ENCODE data around the gene BTBD2. TPM values are rescaled to one million over a fixed set of nuclear protein-coding genes. Genes with fewer than 3 reads are reported as not detected.

Gene BTBD2
- total RNA-seq, 5 donors from 2014 or later (not counting 1 experiment from before 2014, with no cell fraction given), result 52.2 to 79.8 (median 73.6) TPM

DNA sequence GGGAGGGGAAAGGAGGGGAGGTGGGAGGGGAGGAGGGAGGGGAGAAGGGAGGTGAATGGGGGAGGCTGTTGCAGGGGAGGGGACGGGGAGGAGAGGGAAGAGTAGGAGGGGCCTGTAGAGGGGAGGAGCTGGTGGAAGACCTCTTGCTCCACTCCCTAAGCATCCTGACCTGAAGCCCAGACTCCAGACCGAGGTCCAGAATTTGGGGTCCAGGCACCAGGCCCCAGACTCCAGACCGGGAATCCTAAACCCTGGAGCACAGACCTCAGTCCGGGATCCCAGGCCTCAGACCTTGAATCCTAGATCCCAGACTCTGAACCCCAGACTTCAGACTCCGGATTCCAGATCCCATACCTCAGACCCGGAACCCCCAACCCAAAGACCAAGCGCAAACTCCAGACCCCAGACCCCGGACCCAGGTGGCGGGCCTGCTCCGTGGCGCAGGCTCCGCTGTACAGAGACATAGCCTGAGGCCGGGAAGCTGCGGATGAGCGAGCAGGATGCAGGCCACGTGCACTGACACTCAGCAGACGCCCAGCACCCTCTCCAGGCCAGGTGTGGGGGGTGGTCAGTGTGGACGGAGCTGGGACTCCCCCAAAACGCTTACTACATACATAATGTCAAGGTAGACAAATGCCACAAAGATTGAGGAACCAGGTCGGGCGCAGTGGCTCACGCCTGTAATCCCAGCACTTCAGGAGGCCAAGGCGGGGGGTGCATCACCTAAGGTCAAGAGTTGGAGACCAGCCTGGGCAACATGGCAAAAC, 710 bp upstream of the BTBD2 start:
- peak; percentile 34 to 63 (median 48) for ATAC-seq (replicated peaks in 1 of 4)
- Histone ChIP-seq H3K4me3 (ENCODE audit: control insufficient read depth in 1 of 2, extremely low read depth in 1 of 2, low read length in 1 of 2) (peak overlapping the region; percentile 35 to 44), H3K27ac (ENCODE audit: low read length) (peak overlapping the region; percentile 52), H3K4me1 (ENCODE audit: control insufficient read depth in 1 of 2, extremely low read depth in 1 of 2, insufficient read depth in 2 of 2, low read length in 2 of 2) (peaks cover 0 to 33% of the 10 kb centered on the region in 2 experiments), H3K27me3 (replicated peaks in 1 of 2; ENCODE audit: control insufficient read depth in 2 of 2, extremely low read depth in 1 of 2, insufficient read depth in 2 of 2, low read length in 1 of 2) (no peaks in the 10 kb centered on the region), H3K36me3 (ENCODE audit: control insufficient read depth in 2 of 2, extremely low read depth in 1 of 2, insufficient read depth in 1 of 2, low read length in 1 of 2) (no peaks in the 10 kb centered on the region), H3K9me3 (no peaks in the 10 kb centered on the region)
- Mint-ChIP-seq H3K36me3 (peaks cover 3% of the 10 kb centered on the region), H3K27ac (peak overlapping the region in 1 of 2 donors; percentile 61), H3K9me3 (no peaks in the 10 kb centered on the region), H3K4me3 (peak overlapping the region; percentile 45 to 61 (median 50)), H3K27me3 (no peaks in the 10 kb centered on the region), H3K4me1 (peaks cover 15 to 22% (median 19%) of the 10 kb centered on the region in 3 donors)
- ChIA-PET CTCF (interaction anchor here in 1 of 2 donors (0.7 to 0.9 kb wide), 2 partner anchors 10 to 89 kb away, joined by 3 to 4 read pairs; no protein-coding TSS in a partner anchor), POLR2A (no interaction called here)
- DNase-seq, result peak in 28 of 35 experiments; percentile 30 to 67 (median 46)
- 88% methylated on average over 15 of the region's 23 CpGs for WGBS (ENCODE audit: insufficient coverage)

DNA sequence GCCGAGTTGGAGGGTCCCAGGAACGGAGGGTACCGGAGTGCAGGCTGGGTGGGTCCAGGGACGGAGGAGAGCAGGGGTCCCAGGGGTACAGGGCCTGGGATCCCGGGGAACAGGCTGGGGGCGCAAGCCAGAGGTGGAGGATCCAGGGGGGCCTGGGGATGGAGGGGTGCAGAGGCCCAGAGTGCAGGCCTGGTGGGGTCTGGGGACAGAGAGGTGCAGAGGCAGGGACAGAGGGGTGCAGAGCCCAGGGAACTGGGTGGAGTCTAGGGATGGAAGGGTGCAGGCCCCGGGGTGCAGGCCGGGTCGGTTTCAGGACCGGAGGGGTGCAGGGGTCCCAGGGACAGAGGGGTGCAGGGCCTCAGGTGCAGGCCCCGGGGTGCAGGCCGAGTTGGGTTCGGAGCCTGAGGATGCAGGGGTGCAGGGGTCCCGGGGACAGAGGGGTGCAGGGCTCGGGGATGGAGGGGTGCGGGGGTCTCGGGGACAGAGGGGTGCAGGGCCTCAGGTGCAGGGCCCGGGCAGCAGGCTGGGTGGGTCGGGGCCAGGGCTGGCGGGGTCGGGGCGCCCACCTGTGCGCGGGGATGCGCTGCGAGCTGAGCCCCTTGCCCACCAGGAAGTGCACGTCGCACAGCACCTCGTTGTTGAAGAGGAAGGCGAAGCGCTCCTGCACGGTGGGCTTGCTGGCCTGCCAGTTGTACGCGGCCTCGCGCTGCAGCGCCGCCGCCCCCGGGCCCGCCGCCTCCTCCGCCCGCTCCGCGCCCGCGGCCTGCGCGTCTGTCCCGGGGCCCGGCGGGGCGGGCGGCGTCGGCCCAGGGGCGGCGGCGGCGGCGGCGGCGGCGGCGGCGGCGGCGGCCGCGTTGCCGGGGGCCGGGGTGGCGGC, 545 bp downstream of the BTBD2 start:
- 8% methylated on average over 66 of the region's 74 CpGs for WGBS (ENCODE audit: insufficient coverage)
- Mint-ChIP-seq H3K4me1 (peaks cover 13 to 27% (median 23%) of the 10 kb centered on the region in 3 donors), H3K27ac (peak overlapping the region in 1 of 2 donors; percentile 34), H3K27me3 (no peaks in the 10 kb centered on the region), H3K9me3 (no peaks in the 10 kb centered on the region), H3K36me3 (peaks cover 8% of the 10 kb centered on the region), H3K4me3 (peak overlapping the region; percentile 49 to 72 (median 67))
- CTCF ChIA-PET, result no interaction called here
- Histone ChIP-seq H3K9me3 (no peaks in the 10 kb centered on the region), H3K27me3 (replicated peaks in 1 of 2; ENCODE audit: control insufficient read depth in 2 of 2, extremely low read depth in 1 of 2, insufficient read depth in 2 of 2, low read length in 1 of 2) (no peaks in the 10 kb centered on the region), H3K4me1 (ENCODE audit: control insufficient read depth in 1 of 2, extremely low read depth in 1 of 2, insufficient read depth in 2 of 2, low read length in 2 of 2) (peaks cover 0 to 32% of the 10 kb centered on the region in 2 experiments), H3K36me3 (ENCODE audit: control insufficient read depth in 2 of 2, extremely low read depth in 1 of 2, insufficient read depth in 1 of 2, low read length in 1 of 2) (no peaks in the 10 kb centered on the region), H3K27ac (ENCODE audit: low read length) (peak overlapping the region; percentile 38), H3K4me3 (ENCODE audit: control insufficient read depth in 1 of 2, extremely low read depth in 1 of 2, low read length in 1 of 2) (peak overlapping the region in 1 of 2 donors; percentile 35)
- peak; percentile 45 to 66 (median 62) for ATAC-seq (replicated peaks in 1 of 4)
- POLR2A ChIA-PET, result no interaction called here
- peak in 5 of 35 experiments; percentile 21 to 63 (median 30) for DNase-seq

DNA sequence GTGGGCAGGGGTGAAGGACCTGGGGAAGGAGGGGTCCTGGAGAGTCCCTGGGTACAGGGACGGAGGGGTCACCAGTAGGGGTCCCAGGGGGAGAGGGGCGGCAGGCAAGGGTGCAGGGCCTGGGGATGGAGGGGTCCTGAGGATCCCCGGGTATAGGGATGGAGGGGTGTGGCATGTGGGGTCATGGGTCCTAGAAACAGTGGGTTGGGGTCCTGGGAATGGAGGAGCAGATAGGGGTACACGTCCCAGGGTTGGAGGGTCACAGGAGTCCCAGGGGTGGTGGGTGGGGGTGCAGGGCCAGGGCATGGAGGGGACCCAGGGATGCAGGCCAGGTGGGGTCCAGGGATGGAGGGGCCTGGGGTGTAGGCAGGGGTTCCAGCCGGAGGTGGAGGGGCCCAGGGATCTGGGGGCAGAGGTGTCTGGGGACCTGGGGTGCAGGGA, 1.4 kb downstream of the BTBD2 start:
- CTCF ChIA-PET, result no interaction called here
- POLR2A ChIA-PET, result no interaction called here
- no peaks in the 10 kb centered on the region for H3K27me3 ChIP-seq (replicated peaks in 1 of 2; ENCODE audit: control insufficient read depth in 2 of 2, extremely low read depth in 1 of 2, insufficient read depth in 2 of 2, low read length in 1 of 2)
- DNase-seq (no peak), ATAC-seq (replicated peaks in 1 of 4) (no peak)
- no peaks in the 10 kb centered on the region for H3K36me3 ChIP-seq (ENCODE audit: control insufficient read depth in 2 of 2, extremely low read depth in 1 of 2, insufficient read depth in 1 of 2, low read length in 1 of 2)
- no peak overlapping the region for H3K4me3 ChIP-seq (ENCODE audit: control insufficient read depth in 1 of 2, extremely low read depth in 1 of 2, low read length in 1 of 2)
- no peaks in the 10 kb centered on the region for H3K9me3 ChIP-seq
- H3K27ac ChIP-seq (ENCODE audit: low read length), result no peak overlapping the region
- peaks cover 8% of the 10 kb centered on the region for H3K36me3 Mint-ChIP-seq
- H3K9me3 Mint-ChIP-seq, result no peaks in the 10 kb centered on the region
- peak overlapping the region in 1 of 2 donors; percentile 16 for H3K27ac Mint-ChIP-seq
- peak overlapping the region in 1 of 3 donors; percentile 72 for H3K4me3 Mint-ChIP-seq
- H3K4me1 Mint-ChIP-seq, result peaks cover 8 to 24% (median 18%) of the 10 kb centered on the region in 3 donors
- no peaks in the 10 kb centered on the region for H3K27me3 Mint-ChIP-seq
- peaks cover 0 to 25% of the 10 kb centered on the region in 2 experiments for H3K4me1 ChIP-seq (ENCODE audit: control insufficient read depth in 1 of 2, extremely low read depth in 1 of 2, insufficient read depth in 2 of 2, low read length in 2 of 2)
- 95% methylated on average over 5 of the region's 5 CpGs for WGBS (ENCODE audit: insufficient coverage)

DNA sequence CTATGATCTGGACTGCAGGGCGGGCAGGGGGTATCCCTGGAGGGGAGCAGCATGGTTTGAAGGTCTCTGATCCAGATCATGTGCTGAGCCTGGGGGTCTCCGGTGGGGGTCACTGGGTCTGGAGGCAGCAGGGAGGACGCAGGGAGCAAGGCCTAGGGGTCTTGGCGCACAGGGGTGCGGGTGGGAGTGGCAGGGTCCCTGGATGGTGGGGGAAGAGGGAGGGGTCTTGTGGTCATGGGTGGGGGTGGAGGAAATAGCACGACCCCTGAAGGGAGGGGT, 1.9 kb downstream of the BTBD2 start:
- Histone ChIP-seq H3K4me3 (ENCODE audit: control insufficient read depth in 1 of 2, extremely low read depth in 1 of 2, low read length in 1 of 2) (no peak overlapping the region), H3K4me1 (ENCODE audit: control insufficient read depth in 1 of 2, extremely low read depth in 1 of 2, insufficient read depth in 2 of 2, low read length in 2 of 2) (peaks cover 0 to 25% of the 10 kb centered on the region in 2 experiments), H3K27ac (ENCODE audit: low read length) (no peak overlapping the region), H3K9me3 (no peaks in the 10 kb centered on the region), H3K27me3 (replicated peaks in 1 of 2; ENCODE audit: control insufficient read depth in 2 of 2, extremely low read depth in 1 of 2, insufficient read depth in 2 of 2, low read length in 1 of 2) (no peaks in the 10 kb centered on the region), H3K36me3 (ENCODE audit: control insufficient read depth in 2 of 2, extremely low read depth in 1 of 2, insufficient read depth in 1 of 2, low read length in 1 of 2) (no peaks in the 10 kb centered on the region)
- Mint-ChIP-seq H3K27me3 (no peaks in the 10 kb centered on the region), H3K27ac (no peak overlapping the region), H3K4me1 (peaks cover 8 to 24% (median 18%) of the 10 kb centered on the region in 3 donors), H3K36me3 (peaks cover 8% of the 10 kb centered on the region), H3K9me3 (no peaks in the 10 kb centered on the region), H3K4me3 (peak overlapping the region in 1 of 3 donors; percentile 72)
- POLR2A ChIA-PET, result no interaction called here
- CTCF ChIA-PET, result no interaction called here
- ATAC-seq (replicated peaks in 1 of 4), result no peak
- 89% methylated on average over 6 of the region's 6 CpGs for WGBS (ENCODE audit: insufficient coverage)
- DNase-seq, result no peak

DNA sequence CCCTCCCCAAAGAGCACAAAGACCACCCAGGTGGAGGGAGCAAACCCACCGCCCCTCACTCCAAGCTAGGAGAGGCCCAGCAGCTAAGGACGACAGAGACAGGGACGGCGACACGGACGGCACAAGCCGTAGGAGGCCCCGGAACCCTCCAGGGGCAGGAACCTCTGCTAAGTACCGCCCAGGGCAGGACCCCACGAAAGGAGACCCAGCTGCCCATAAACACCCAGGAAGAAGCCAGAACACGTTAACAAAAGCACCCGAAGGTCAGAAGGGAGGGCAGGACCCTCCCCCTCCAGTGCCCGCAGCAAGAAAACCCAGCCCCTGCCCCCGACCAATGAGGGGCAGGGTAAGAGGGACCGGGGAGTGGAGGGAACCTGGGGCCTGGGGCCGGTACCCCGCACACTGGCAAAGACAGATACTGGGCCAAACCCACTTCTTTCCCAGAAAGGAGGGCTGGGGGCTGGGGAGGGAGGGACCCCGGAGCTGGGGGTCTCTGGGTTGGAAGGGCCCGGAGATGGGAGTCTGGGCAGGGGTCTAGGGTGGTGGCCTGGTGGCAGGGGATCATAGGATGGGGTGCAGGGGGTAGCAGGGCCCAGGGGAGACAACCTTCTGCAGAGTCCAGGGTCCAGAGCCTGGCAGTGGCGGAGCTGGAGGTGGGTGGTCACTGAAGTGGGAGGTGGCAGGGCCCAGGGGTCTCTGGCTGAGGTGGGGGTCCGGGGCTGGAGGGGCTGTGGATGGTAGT, 2.4 kb downstream of the BTBD2 start:
- ChIA-PET POLR2A (no interaction called here), CTCF (no interaction called here)
- no peak overlapping the region for H3K27ac ChIP-seq (ENCODE audit: low read length)
- H3K27me3 ChIP-seq (replicated peaks in 1 of 2; ENCODE audit: control insufficient read depth in 2 of 2, extremely low read depth in 1 of 2, insufficient read depth in 2 of 2, low read length in 1 of 2), result no peaks in the 10 kb centered on the region
- H3K9me3 ChIP-seq, result no peaks in the 10 kb centered on the region
- no peak for DNase-seq
- 97% methylated on average over 16 of the region's 21 CpGs for WGBS (ENCODE audit: insufficient coverage)
- Mint-ChIP-seq H3K27me3 (no peaks in the 10 kb centered on the region), H3K27ac (no peak overlapping the region), H3K9me3 (no peaks in the 10 kb centered on the region), H3K4me1 (peaks cover 8 to 24% (median 18%) of the 10 kb centered on the region in 3 donors), H3K4me3 (no peak overlapping the region), H3K36me3 (peaks cover 8% of the 10 kb centered on the region)
- no peak overlapping the region for H3K4me3 ChIP-seq (ENCODE audit: control insufficient read depth in 1 of 2, extremely low read depth in 1 of 2, low read length in 1 of 2)
- no peak for ATAC-seq (replicated peaks in 1 of 4)
- H3K36me3 ChIP-seq (ENCODE audit: control insufficient read depth in 2 of 2, extremely low read depth in 1 of 2, insufficient read depth in 1 of 2, low read length in 1 of 2), result no peaks in the 10 kb centered on the region
- peaks cover 0 to 25% of the 10 kb centered on the region in 2 experiments for H3K4me1 ChIP-seq (ENCODE audit: control insufficient read depth in 1 of 2, extremely low read depth in 1 of 2, insufficient read depth in 2 of 2, low read length in 2 of 2)

DNA sequence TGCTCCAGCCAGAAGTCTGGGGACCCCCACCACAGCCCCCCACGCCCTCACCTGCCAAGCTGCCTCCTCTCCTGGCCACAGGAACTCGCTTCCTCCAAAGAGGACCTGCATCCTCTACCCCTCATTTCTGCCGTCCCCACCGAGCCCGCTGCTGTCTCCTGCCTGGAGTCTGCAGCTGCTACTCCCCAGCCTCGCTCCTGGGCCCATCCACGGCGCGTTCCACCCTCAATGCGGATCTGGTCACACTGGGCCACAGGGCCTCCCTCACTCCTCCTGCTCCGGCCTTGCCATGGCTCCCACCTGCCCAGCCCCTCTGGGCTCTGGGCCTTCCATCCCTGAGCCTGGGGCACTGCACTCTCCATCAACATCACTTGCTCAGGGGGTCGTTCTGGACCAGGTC, 4.3 kb downstream of the BTBD2 start:
- H3K27me3 ChIP-seq (replicated peaks in 1 of 2; ENCODE audit: control insufficient read depth in 2 of 2, extremely low read depth in 1 of 2, insufficient read depth in 2 of 2, low read length in 1 of 2), result no peaks in the 10 kb centered on the region
- no peaks in the 10 kb centered on the region for H3K36me3 ChIP-seq (ENCODE audit: control insufficient read depth in 2 of 2, extremely low read depth in 1 of 2, insufficient read depth in 1 of 2, low read length in 1 of 2)
- ATAC-seq (replicated peaks in 1 of 4) (no peak), DNase-seq (no peak)
- Mint-ChIP-seq H3K4me1 (peaks cover 8 to 29% (median 16%) of the 10 kb centered on the region in 3 donors), H3K9me3 (no peaks in the 10 kb centered on the region), H3K4me3 (no peak overlapping the region), H3K36me3 (peaks cover 8% of the 10 kb centered on the region), H3K27me3 (no peaks in the 10 kb centered on the region), H3K27ac (peak overlapping the region; percentile 19 to 22)
- no peak overlapping the region for H3K4me3 ChIP-seq (ENCODE audit: control insufficient read depth in 1 of 2, extremely low read depth in 1 of 2, low read length in 1 of 2)
- H3K9me3 ChIP-seq, result no peaks in the 10 kb centered on the region
- 95% methylated on average over 11 of the region's 12 CpGs for WGBS (ENCODE audit: insufficient coverage)
- H3K27ac ChIP-seq (ENCODE audit: low read length), result no peak overlapping the region
- ChIA-PET CTCF (no interaction called here), POLR2A (no interaction called here)
- peaks cover 0 to 20% of the 10 kb centered on the region in 2 experiments for H3K4me1 ChIP-seq (ENCODE audit: control insufficient read depth in 1 of 2, extremely low read depth in 1 of 2, insufficient read depth in 2 of 2, low read length in 2 of 2)

Data from T-cell (primary cell).